HepG2 (cell line): ENCODE measurements around the gene CD180. TPM values are rescaled to one million over a fixed set of nuclear protein-coding genes. Genes with fewer than 3 reads are reported as not detected.

Source experiments
- ATAC-seq: fragments of 200-7000 bp; cut with Tn5 transposase; 3 replicates; pipeline ENCODE4 v1.9.1; 2020; ENCODE audit warnings: mild to moderate bottlenecking, moderate library complexity
- BruUV-seq: library from RNA; stranded (reverse); fragments of 400-500 nt; replicated peaks from 2 replicates; lab custom pipeline; 2021; lab: Mats Ljungman, UMichigan
- CTCF ChIA-PET: fragments of 300-600 bp; formaldehyde crosslinking; extraction: SDS; loops from one replicate; lab custom pipeline; 2021; ENCODE audit warnings: low total read pairs, inconsistent platforms, low intra/inter-chr PET ratio; lab: Yijun Ruan, JAX
- POLR2A ChIA-PET: fragments of 350-600 bp; sonication (Branson Sonifier 250); formaldehyde crosslinking; loops from one replicate; lab custom pipeline; 2020; ENCODE audit warnings: antibody characterized with exemption, inconsistent platforms; lab: Yijun Ruan, JAX
- DNase-seq: peaks from one replicate; pipeline ENCODE4 v3.0.0-alpha.2; 2015; ENCODE audit warnings: low spot score
- FAIRE-seq: peaks from 3 replicates; lab custom pipeline; 2011; peaks lifted over from hg19 to GRCh38; lab: Jason Lieb, UNC
- H2AFZ ChIP-seq: one replicate; pipeline ENCODE4 v1.6.1; 2011; ENCODE audit warnings: low read length, inconsistent platforms
- H3K27ac ChIP-seq: fragments of 300-600 bp; 3 replicates; pipeline ENCODE4 v1.8.0; 2011; ENCODE audit warnings: mixed run types, mild to moderate bottlenecking, mixed read lengths, low read length, inconsistent platforms; ENCODE audit not compliant: insufficient read depth; ENCODE audit errors: extremely low read length
- H3K27me3 ChIP-seq, 2 experiments: fragments of 200-600 bp in 1 of 2; 2 replicates in 1 of 2; 3 replicates in 1 of 2; pipeline versions ENCODE4 v1.6.0 to v1.8.0; 2011; ENCODE audit warnings: low read length in 2 of 2, mild to moderate bottlenecking in 2 of 2, moderate library complexity in 2 of 2, inconsistent platforms in 1 of 2; ENCODE audit not compliant: insufficient read depth in 2 of 2, control insufficient read depth in 1 of 2
- H3K36me3 ChIP-seq, 2 experiments: fragments of 200-600 bp in 1 of 2; replicated peaks in 1 of 2; 2 replicates in 1 of 2; 3 replicates in 1 of 2; pipeline versions ENCODE4 v1.5.1 to v1.8.0; 2011; ENCODE audit warnings: low read length in 2 of 2, inconsistent platforms in 1 of 2; ENCODE audit not compliant: insufficient read depth in 2 of 2, control insufficient read depth in 1 of 2
- H3K4me1 ChIP-seq: 2 replicates; pipeline ENCODE4 v1.5.1; 2012; ENCODE audit warnings: low read length, inconsistent platforms; ENCODE audit not compliant: insufficient read depth
- H3K4me2 ChIP-seq: 2 replicates; pipeline ENCODE4 v1.6.0; 2011; ENCODE audit warnings: low read depth, low read length, inconsistent platforms
- H3K4me3 ChIP-seq, 3 experiments: fragments of 200-600 bp in 1 of 3; sonication (generic), shearing (Covaris generic) in 1 of 3; replicated peaks in 1 of 3; 2 replicates each; pipeline ENCODE4 v1.5.1; 2011 to 2016; ENCODE audit warnings: low read length in 3 of 3, inconsistent platforms in 2 of 3, low read depth in 2 of 3, mild to moderate bottlenecking in 2 of 3, control low read depth in 1 of 3, mixed read lengths in 1 of 3; ENCODE audit not compliant: insufficient read depth in 1 of 3
- H3K79me2 ChIP-seq: one replicate; pipeline ENCODE4 v1.6.1; 2011; ENCODE audit warnings: low read length, inconsistent platforms; ENCODE audit not compliant: insufficient read depth
- H3K9ac ChIP-seq: 2 replicates; pipeline ENCODE4 v1.6.0; 2011; ENCODE audit warnings: mild to moderate bottlenecking, low read depth, low read length, inconsistent platforms; ENCODE audit not compliant: insufficient read depth
- H3K9me3 ChIP-seq: 2 replicates; pipeline ENCODE4 v1.5.1; 2012; ENCODE audit warnings: mild to moderate bottlenecking, low read length
- H4K20me1 ChIP-seq: 2 replicates; pipeline ENCODE4 v1.6.0; 2011; ENCODE audit warnings: inconsistent platforms, mild to moderate bottlenecking, low read length, moderate library complexity; ENCODE audit not compliant: insufficient read depth
- GLMP ChIP-seq: sonication (generic); formaldehyde crosslinking; IDR thresholded peaks from 2 replicates; pipeline ENCODE4 v1.9.0; 2021; ENCODE audit warnings: missing genetic modification reagents, mild to moderate bottlenecking, borderline replicate concordance
- MBNL3 ChIP-seq: fragments of 250-450 bp; sonication (Bioruptor Pico); conservative IDR thresholded peaks from 2 replicates; pipeline ENCODE4 v1.8.0; 2022; ENCODE audit warnings: mild to moderate bottlenecking, inconsistent platforms
- MYC ChIP-seq: sonication (generic); formaldehyde crosslinking; IDR thresholded peaks from 2 replicates; pipeline ENCODE4 v1.9.0; 2021; ENCODE audit warnings: missing genetic modification reagents, borderline replicate concordance
- NCOR1 ChIP-seq: fragments of 200-600 bp; sonication (generic); IDR thresholded peaks from 2 replicates; pipeline ENCODE4 v1.7.0; 2017; ENCODE audit warnings: antibody characterized with exemption, low read length, borderline replicate concordance
- ZBTB4 ChIP-seq: sonication (generic); formaldehyde crosslinking; IDR thresholded peaks from 2 replicates; pipeline ENCODE4 v1.4.0; 2020; ENCODE audit warnings: missing genetic modification reagents, mild to moderate bottlenecking, borderline replicate concordance
- ZFAT ChIP-seq: sonication (generic); formaldehyde crosslinking; conservative IDR thresholded peaks from 2 replicates; pipeline ENCODE4 v1.8.1; 2023; ENCODE audit warnings: missing genetic modification reagents, inconsistent platforms
- ZNF276 ChIP-seq: sonication (generic); formaldehyde crosslinking; IDR thresholded peaks from 2 replicates; pipeline ENCODE4 v1.4.0; 2020; ENCODE audit warnings: mild to moderate bottlenecking, low read depth, missing genetic modification reagents
- ZNF598 ChIP-seq: sonication (generic); formaldehyde crosslinking; IDR thresholded peaks from 2 replicates; pipeline ENCODE4 v1.5.1; 2020; ENCODE audit warnings: mild to moderate bottlenecking, missing genetic modification reagents, borderline replicate concordance
- ZNF619 ChIP-seq: sonication (generic); formaldehyde crosslinking; IDR thresholded peaks from 2 replicates; pipeline ENCODE4 v1.4.0; 2020; ENCODE audit warnings: mild to moderate bottlenecking, missing genetic modification reagents
- WGBS: methylation state at CpG from one replicate; pipeline ENCODE4 v1.1.6; 2017; ENCODE audit warnings: low lambda C conversion rate; 5-methylcytosine and 5-hydroxymethylcytosine counted together
- in situ Hi-C: cut with HindIII; loops from 2 replicates; pipeline ENCODE4 v1.10.0; 2017; ENCODE audit warnings: low pct_unique_long_range_greater_than_20kb; ENCODE audit not compliant: extremely low pct_ligation_motif_present
- intact Hi-C: fragments of 100-400 bp; cut with micrococcal nuclease; formaldehyde crosslinking; loops from one replicate; pipeline ENCODE4 v1.10.0; 2022; ENCODE audit not compliant: unreplicated experiment
- polyA plus RNA-seq, 8 experiments: library from polyadenylated mRNA; depleted of rRNA in 3 of 8; stranded (reverse) in 7 of 8; unstranded in 1 of 8; fragments of >200 nt; fragmentation: Illumina TruSeq in 4 of 8; extraction: Trizol in 4 of 8; gene quantifications; 2 replicates each; pipeline versions ENCODE4 v1.2.1 to v1.2.3, GENCODE V29; 2011 to 2016; ENCODE audit warnings: low read depth in 4 of 8, missing spikeins in 1 of 8, mixed read lengths in 1 of 8; ENCODE audit not compliant: insufficient read depth in 1 of 8
- total RNA-seq, 5 experiments: library from RNA; depleted of rRNA; stranded (reverse); fragments of >200 nt; fragmentation: Illumina TruSeq; extraction: Trizol; gene quantifications; 2 replicates each; pipeline ENCODE4 v1.2.3, GENCODE V29; 2016; ENCODE audit warnings: low read depth in 1 of 5

Gene CD180
- total and polyA plus RNA-seq, 2 of the 13 experiments (the other 11 are each of a cell fraction or from before 2014, with no cell fraction given) = not detected

GRCh38 chr5:67202828-67203227 is 6.2 kb upstream of the CD180 start:
- in situ Hi-C loops (loop anchor here (10.0 kb wide), 1 partner anchor 218 kb away; no protein-coding TSS in a partner anchor), intact Hi-C loops (loop anchor here (5.0 kb wide), 1 partner anchor 886 kb away; no protein-coding TSS in a partner anchor)
- Histone ChIP-seq H3K4me3 (no peak overlapping the region), H3K4me1 (peaks cover 5% of the 10 kb centered on the region; the same call in 1 of the 2 replicates), H4K20me1 (no peaks in the 10 kb centered on the region), H3K79me2 (no peaks in the 10 kb centered on the region), H3K9ac (no peak overlapping the region), H3K36me3 (no peaks in the 10 kb centered on the region), H3K4me2 (no peak overlapping the region), H3K9me3 (no peaks in the 10 kb centered on the region; the same call in 1 of the 2 replicates), H3K27ac (no peak overlapping the region), H3K27me3 (no peaks in the 10 kb centered on the region), H2AFZ (no peak overlapping the region)
- WGBS = 51% methylated on average over 4 of the region's 4 CpGs
- ATAC-seq (no peak), FAIRE-seq (no peak), DNase-seq (no peak)
- TF ChIP-seq GLMP (CRISPR knock-in tag) (no peak), MBNL3 (CRISPR knock-in tag) (no peak), NCOR1 (no peak), MYC (CRISPR knock-in tag) (no peak)
- no TSS peak for BruUV-seq
- ChIA-PET CTCF (no interaction called here), POLR2A (no interaction called here)

GRCh38 chr5:67201897-67202549 is 5.4 kb upstream of the CD180 start:
- CTCF ChIA-PET = no interaction called here
- ATAC-seq = no peak
- no peak for FAIRE-seq
- intact Hi-C loops = loop anchor here (5.0 kb wide), 1 partner anchor 885 kb away; no protein-coding TSS in a partner anchor
- H3K36me3 ChIP-seq = no peaks in the 10 kb centered on the region
- peaks cover 5% of the 10 kb centered on the region; the same call in 1 of the 2 replicates for H3K4me1 ChIP-seq
- no peaks in the 10 kb centered on the region; the same call in 1 of the 2 replicates for H3K9me3 ChIP-seq
- no peak for DNase-seq
- no peaks in the 10 kb centered on the region for H4K20me1 ChIP-seq
- no peak overlapping the region for H2AFZ ChIP-seq
- in situ Hi-C loops = loop anchor here (10.0 kb wide), 1 partner anchor 217 kb away; no protein-coding TSS in a partner anchor
- no peaks in the 10 kb centered on the region for H3K79me2 ChIP-seq
- no peaks in the 10 kb centered on the region for H3K27me3 ChIP-seq
- H3K4me2 ChIP-seq = no peak overlapping the region
- WGBS = 31% methylated on average over 5 of the region's 6 CpGs
- H3K9ac ChIP-seq = no peak overlapping the region
- H3K4me3 ChIP-seq = no peak overlapping the region
- no peak overlapping the region for H3K27ac ChIP-seq
- POLR2A ChIA-PET = no interaction called here
- no TSS peak for BruUV-seq
- TF ChIP-seq ZBTB4 (CRISPR knock-in tag) (no peak), ZNF598 (CRISPR knock-in tag) (no peak), ZFAT (CRISPR knock-in tag) (no peak), ZNF276 (CRISPR knock-in tag) (no peak), ZNF619 (CRISPR knock-in tag) (no peak)
